GM19372 (cell line): ENCODE data around the gene ZC3H7B.
"Not testable (repeated sequence)": the region's sequence is repeated elsewhere in the genome, so short reads cannot be mapped to it uniquely, and the experiment has no call there.

Experiments used
- ATAC-seq: cut with Tn5 transposase; IDR thresholded peaks from one replicate; pipeline ENCODE4 v1.9.1; 2021; ENCODE audit warnings: mild to moderate bottlenecking, low read depth, moderate library complexity; ENCODE audit not compliant: unreplicated experiment

The ZC3H7B gene

GRCh38 chr22:41301085-41302020, at the start of gene ZC3H7B:
Gene ZC3H7B, plus strand, starts transcription at chr22:41301525. Its CDS starts 19,136 bp downstream, at chr22:41320661.
- ATAC-seq, result peak; percentile 80

- no peak for ATAC-seq
These were observed 49.0 kb upstream of the ZC3H7B start for GRCh38 chr22:41252365-41252764.

GRCh38 chr22:41254230-41254629, 47.1 kb upstream of the ZC3H7B start:
- ATAC-seq, result no peak

GRCh38 chr22:41256254-41257253, 44.8 kb upstream of the ZC3H7B start:
- no peak for ATAC-seq

- no peak for ATAC-seq
These were observed 43.6 kb upstream of the ZC3H7B start for GRCh38 chr22:41257696-41258095.

GRCh38 chr22:41259756-41260155, 41.6 kb upstream of the ZC3H7B start:
- ATAC-seq, result not testable (repeated sequence)

- ATAC-seq, result no peak
These were observed 40.5 kb upstream of the ZC3H7B start for GRCh38 chr22:41260871-41261270.

GRCh38 chr22:41261541-41262249, 39.6 kb upstream of the ZC3H7B start:
- no peak for ATAC-seq

GRCh38 chr22:41262250-41262765, 39.0 kb upstream of the ZC3H7B start:
- ATAC-seq, result no peak

GRCh38 chr22:41263704-41264103, 37.6 kb upstream of the ZC3H7B start:
- no peak for ATAC-seq

- no peak for ATAC-seq
These were observed 36.9 kb upstream of the ZC3H7B start for GRCh38 chr22:41264408-41264941.

GRCh38 chr22:41267958-41268357, 33.4 kb upstream of the ZC3H7B start:
- ATAC-seq, result no peak

- ATAC-seq, result no peak
These were observed 29.5 kb upstream of the ZC3H7B start for GRCh38 chr22:41271787-41272186.

- ATAC-seq, result no peak
These were observed 28.2 kb upstream of the ZC3H7B start for GRCh38 chr22:41273128-41273527.

GRCh38 chr22:41274856-41275255, 26.5 kb upstream of the ZC3H7B start:
- no peak for ATAC-seq

GRCh38 chr22:41280065-41280464, 21.3 kb upstream of the ZC3H7B start:
- ATAC-seq, result no peak

GRCh38 chr22:41280854-41281253, 20.5 kb upstream of the ZC3H7B start:
- ATAC-seq, result no peak

GRCh38 chr22:41284465-41284864, 16.9 kb upstream of the ZC3H7B start:
- no peak for ATAC-seq

GRCh38 chr22:41285441-41285819, 15.9 kb upstream of the ZC3H7B start:
- no peak for ATAC-seq
